Glutamatergic neuron (in vitro differentiated cells): ENCODE data around the gene MACROH2A2. TPM values are rescaled to one million over a fixed set of nuclear protein-coding genes. Genes with fewer than 3 reads are reported as not detected.

Experiments
- DNase-seq: peaks from one replicate; pipeline ENCODE4 v3.0.0; 2022
- H3K27ac Mint-ChIP-seq: one replicate; pipeline ENCODE4 v1.8.0; 2020; ENCODE audit warnings: mild to moderate bottlenecking, mixed read lengths, inconsistent platforms; ENCODE audit not compliant: unreplicated experiment
- H3K27me3 Mint-ChIP-seq: one replicate; pipeline ENCODE4 v1.8.0; 2020; ENCODE audit warnings: mild to moderate bottlenecking, moderate library complexity, mixed read lengths, inconsistent platforms; ENCODE audit not compliant: unreplicated experiment
- H3K36me3 Mint-ChIP-seq: one replicate; pipeline ENCODE4 v1.8.0; 2020; ENCODE audit warnings: mild to moderate bottlenecking, mixed read lengths, inconsistent platforms; ENCODE audit not compliant: unreplicated experiment
- H3K4me1 Mint-ChIP-seq: one replicate; pipeline ENCODE4 v1.8.0; 2020; ENCODE audit warnings: mild to moderate bottlenecking, low read depth, mixed read lengths, inconsistent platforms; ENCODE audit not compliant: unreplicated experiment
- H3K4me3 Mint-ChIP-seq: one replicate; pipeline ENCODE4 v1.8.0; 2020; ENCODE audit warnings: mild to moderate bottlenecking, mixed read lengths, inconsistent platforms; ENCODE audit not compliant: unreplicated experiment
- H3K9me3 Mint-ChIP-seq: one replicate; pipeline ENCODE4 v1.8.0; 2020; ENCODE audit warnings: mild to moderate bottlenecking, moderate library complexity, mixed read lengths, inconsistent platforms; ENCODE audit not compliant: unreplicated experiment
- CTCF ChIP-seq: fragments of 200-600 bp; sonication (generic); IDR thresholded peaks from one replicate; pipeline ENCODE4 v1.5.0; 2021; ENCODE audit not compliant: partially characterized antibody, unreplicated experiment
- total RNA-seq: library from RNA; stranded (reverse); fragmentation: NEBNext Ultra II Directional; extraction: Animal tissue kit (Norgen Biotek cat#: 25700); gene quantifications from one replicate; pipeline ENCODE4 v1.2.1, GENCODE V29; 2021; ENCODE audit not compliant: unreplicated experiment

The MACROH2A2 gene
- total RNA-seq, 1 donor from 2014 or later, result 58.3 TPM

GRCh38 chr10:70132098-70133029 lies 79.7 kb downstream of the MACROH2A2 start, which contains the start of gene AIFM2:
TSS of gene AIFM2 (minus strand) at chr10:70132825. CDS start at chr10:70124084, 8,741 bp downstream.
- peak; percentile 52 for DNase-seq
- no peak for TF ChIP-seq CTCF

GRCh38 chr10:70135046-70135445 lies 82.4 kb downstream of the MACROH2A2 start:
- Mint-ChIP-seq H3K4me1 (peaks cover 4% of the 10 kb centered on the region), H3K9me3 (peaks cover 4% of the 10 kb centered on the region), H3K27me3 (peaks cover 18% of the 10 kb centered on the region), H3K4me3 (no peak overlapping the region), H3K27ac (no peak overlapping the region), H3K36me3 (peaks cover 7% of the 10 kb centered on the region)
- no peak for TF ChIP-seq CTCF
- DNase-seq, result no peak

More at GRCh38 chr10:70132098-70133029, 79.7 kb downstream of the MACROH2A2 start, which contains the start of gene AIFM2:
- H3K4me3 Mint-ChIP-seq, result peak within 1 kb of the TSS; percentile 88
- H3K27ac Mint-ChIP-seq, result peak within 1 kb of the TSS; percentile 12
- peaks cover 2% of the 10 kb centered on the region for H3K4me1 Mint-ChIP-seq
- H3K36me3 Mint-ChIP-seq, result peaks cover under 1% of the 10 kb centered on the region
- H3K27me3 Mint-ChIP-seq, result peaks cover 19% of the 10 kb centered on the region
- peaks cover 3% of the 10 kb centered on the region for H3K9me3 Mint-ChIP-seq

- peaks cover 7% of the 10 kb centered on the region for H3K36me3 Mint-ChIP-seq
- no peak for DNase-seq
- no peak overlapping the region for H3K27ac Mint-ChIP-seq
- no peak for TF ChIP-seq CTCF
- peaks cover 18% of the 10 kb centered on the region for H3K27me3 Mint-ChIP-seq
- H3K4me3 Mint-ChIP-seq, result no peak overlapping the region
- H3K4me1 Mint-ChIP-seq, result peaks cover 4% of the 10 kb centered on the region
- H3K9me3 Mint-ChIP-seq, result peaks cover 4% of the 10 kb centered on the region
Observed at GRCh38 chr10:70135684-70136083, 83.0 kb downstream of the MACROH2A2 start.

- H3K36me3 Mint-ChIP-seq, result peaks cover 7% of the 10 kb centered on the region
- DNase-seq, result no peak
- TF ChIP-seq CTCF, result no peak
- no peak overlapping the region for H3K27ac Mint-ChIP-seq
- H3K4me3 Mint-ChIP-seq, result no peak overlapping the region
- H3K27me3 Mint-ChIP-seq, result peaks cover 17% of the 10 kb centered on the region
- peaks cover 4% of the 10 kb centered on the region for H3K4me1 Mint-ChIP-seq
- peaks cover 4% of the 10 kb centered on the region for H3K9me3 Mint-ChIP-seq
Observed at GRCh38 chr10:70137135-70137534, 84.5 kb downstream of the MACROH2A2 start.
